D721Med (cell line): ENCODE results near the gene SPTBN2.

Experiments
- DNase-seq: peaks from one replicate; pipeline ENCODE4 v3.0.0; 2011; ENCODE audit warnings: low spot score; ENCODE audit not compliant: insufficient read length
- FAIRE-seq: peaks from 2 replicates; lab custom pipeline; 2011; peaks lifted over from hg19 to GRCh38; lab: Jason Lieb, UNC
- TF ChIP-seq, protein P1 (sequence below): IDR thresholded peaks from 2 replicates; pipeline ENCODE4 v1.5.1; 2012; ENCODE audit warnings: mild to moderate bottlenecking, control low read depth; ENCODE audit not compliant: insufficient read depth; ENCODE audit errors: missing control alignments

SPTBN2 gene

DNA sequence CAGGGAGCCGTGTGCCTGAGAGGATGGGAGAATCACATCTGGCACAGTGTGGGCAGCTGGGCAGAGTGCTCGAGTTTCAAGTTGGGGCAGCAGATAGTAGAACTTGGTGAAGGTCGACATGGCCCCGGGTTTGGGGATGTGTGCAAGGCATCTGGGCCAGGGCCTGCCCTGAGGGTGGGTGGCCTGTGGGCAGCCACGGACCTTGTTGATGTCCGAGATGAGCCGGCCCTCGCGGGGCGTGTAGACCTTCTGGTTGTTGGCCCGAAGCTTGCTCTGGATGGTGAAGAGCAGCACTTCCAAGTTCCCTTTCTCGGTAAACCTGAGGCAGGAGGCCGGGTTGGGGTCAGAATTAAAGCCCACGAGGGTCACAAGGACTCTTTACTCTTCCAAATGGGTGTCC, 20.3 kb downstream of the SPTBN2 start:
- DNase-seq (no peak), FAIRE-seq (no peak)
- TF ChIP-seq, protein P1, sequence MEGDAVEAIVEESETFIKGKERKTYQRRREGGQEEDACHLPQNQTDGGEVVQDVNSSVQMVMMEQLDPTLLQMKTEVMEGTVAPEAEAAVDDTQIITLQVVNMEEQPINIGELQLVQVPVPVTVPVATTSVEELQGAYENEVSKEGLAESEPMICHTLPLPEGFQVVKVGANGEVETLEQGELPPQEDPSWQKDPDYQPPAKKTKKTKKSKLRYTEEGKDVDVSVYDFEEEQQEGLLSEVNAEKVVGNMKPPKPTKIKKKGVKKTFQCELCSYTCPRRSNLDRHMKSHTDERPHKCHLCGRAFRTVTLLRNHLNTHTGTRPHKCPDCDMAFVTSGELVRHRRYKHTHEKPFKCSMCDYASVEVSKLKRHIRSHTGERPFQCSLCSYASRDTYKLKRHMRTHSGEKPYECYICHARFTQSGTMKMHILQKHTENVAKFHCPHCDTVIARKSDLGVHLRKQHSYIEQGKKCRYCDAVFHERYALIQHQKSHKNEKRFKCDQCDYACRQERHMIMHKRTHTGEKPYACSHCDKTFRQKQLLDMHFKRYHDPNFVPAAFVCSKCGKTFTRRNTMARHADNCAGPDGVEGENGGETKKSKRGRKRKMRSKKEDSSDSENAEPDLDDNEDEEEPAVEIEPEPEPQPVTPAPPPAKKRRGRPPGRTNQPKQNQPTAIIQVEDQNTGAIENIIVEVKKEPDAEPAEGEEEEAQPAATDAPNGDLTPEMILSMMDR, result no peak

- TF ChIP-seq, protein P1, result no peak
- DNase-seq, result no peak
- FAIRE-seq, result no peak
Measured at GRCh38 chr11:66708094-66708493, 20.9 kb downstream of the SPTBN2 start.

DNA sequence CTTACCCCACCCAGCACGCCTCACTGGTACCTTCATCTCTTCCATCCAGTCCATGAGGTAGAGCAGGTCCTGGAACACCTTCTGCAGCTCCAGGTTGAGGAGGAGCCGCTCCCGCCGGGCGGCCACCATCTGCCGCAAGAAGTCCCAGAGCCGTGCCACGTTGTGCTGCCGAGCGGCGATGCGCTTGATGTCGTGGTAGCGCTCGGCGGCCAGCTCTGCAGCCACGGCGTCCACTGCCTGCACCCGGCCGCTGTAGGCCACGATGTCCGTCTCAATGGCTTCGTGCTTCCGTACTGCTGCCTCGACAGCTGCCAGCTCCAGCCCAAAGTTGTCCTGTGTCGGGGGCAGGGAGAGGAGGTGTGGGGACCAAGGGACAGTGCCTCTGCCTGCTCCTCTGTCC, 21.5 kb downstream of the SPTBN2 start:
- FAIRE-seq (no peak), DNase-seq (no peak)
- TF ChIP-seq, protein P1, result no peak

- no peak for DNase-seq
- TF ChIP-seq, protein P1, result no peak
- no peak for FAIRE-seq
Measured at GRCh38 chr11:66706989-66707388, 22.0 kb downstream of the SPTBN2 start.

- DNase-seq (no peak), FAIRE-seq (no peak)
- TF ChIP-seq, protein P1, result no peak
Measured at GRCh38 chr11:66705587-66706335, 23.3 kb downstream of the SPTBN2 start.

DNA sequence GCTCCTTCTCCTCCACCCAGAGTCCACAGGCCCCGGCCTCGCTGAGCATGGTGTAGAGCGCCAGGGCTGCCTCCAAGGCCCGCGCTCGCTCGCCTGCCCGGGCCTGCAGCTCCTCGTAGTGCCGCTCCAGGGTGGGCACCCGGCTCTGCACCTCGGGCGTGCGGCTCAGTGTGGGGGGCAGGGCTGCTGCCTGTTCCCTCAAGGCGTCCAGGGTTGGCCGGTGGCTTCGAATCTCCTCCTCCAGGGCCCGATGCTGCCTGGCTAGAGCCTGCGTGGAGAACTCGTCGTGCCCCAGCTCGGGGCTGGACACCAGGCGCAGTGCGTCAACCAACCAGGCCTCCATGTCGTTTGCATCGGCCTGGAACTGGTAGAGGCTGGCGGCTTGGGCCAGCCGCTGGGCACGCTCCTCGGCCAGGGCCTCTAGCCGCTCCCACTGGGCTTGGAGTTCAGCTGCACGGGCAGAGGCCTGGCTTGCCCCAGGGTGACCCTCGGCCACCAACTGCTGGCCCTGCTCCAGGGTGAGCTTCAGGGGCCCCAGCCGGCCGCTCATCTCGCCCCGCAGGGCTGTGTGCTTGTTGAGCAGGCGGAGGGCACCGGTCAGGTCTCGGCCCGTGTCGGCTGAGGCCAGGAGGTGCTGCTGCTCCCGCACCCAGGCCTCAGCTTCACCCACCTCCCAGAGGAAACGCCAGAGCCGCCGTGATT, 24.2 kb downstream of the SPTBN2 start:
- TF ChIP-seq, protein P1, result no peak

More for the DNA sequence above, 24.2 kb downstream of the SPTBN2 start:
- DNase-seq (no peak), FAIRE-seq (no peak)
